GM11168 (cell line): ENCODE data around the gene EVI5L.
"Not testable (repeated sequence)": the region's sequence is repeated elsewhere in the genome, so short reads cannot be mapped to it uniquely, and the experiment has no call there.

Experiments used
- in situ Hi-C: fragments of 300-500 bp; cut with MboI; formaldehyde crosslinking; loops from one replicate; pipeline ENCODE4 v1.12.0; 2022; ENCODE audit warnings: low sequenced_read_pairs; ENCODE audit not compliant: unreplicated experiment

EVI5L gene

GRCh38 chr19:7829561-7830271 is at the start of gene EVI5L:
Gene EVI5L, plus strand, starts transcription at chr19:7830218. Its CDS starts 16,325 bp downstream, at chr19:7846543.
- in situ Hi-C loops, result no loop called here

GRCh38 chr19:7781157-7781556 is 48.9 kb upstream of the EVI5L start:
- in situ Hi-C loops, result no loop called here

GRCh38 chr19:7783991-7784423 is 46.0 kb upstream of the EVI5L start:
- in situ Hi-C loops, result no loop called here

GRCh38 chr19:7784856-7785255 is 45.2 kb upstream of the EVI5L start:
- in situ Hi-C loops, result no loop called here

- in situ Hi-C loops, result no loop called here
Observed at GRCh38 chr19:7787141-7787540, 42.9 kb upstream of the EVI5L start.

- in situ Hi-C loops, result no loop called here
Observed at GRCh38 chr19:7787602-7788177, 42.3 kb upstream of the EVI5L start.

- in situ Hi-C loops, result no loop called here
Observed at GRCh38 chr19:7788178-7788932, 41.7 kb upstream of the EVI5L start.

- in situ Hi-C loops, result no loop called here
Observed at GRCh38 chr19:7788933-7789323, 41.1 kb upstream of the EVI5L start.

GRCh38 chr19:7789447-7789846 is 40.6 kb upstream of the EVI5L start:
- in situ Hi-C loops, result no loop called here

GRCh38 chr19:7790416-7790815 is 39.6 kb upstream of the EVI5L start:
- in situ Hi-C loops, result no loop called here

- in situ Hi-C loops, result no loop called here
Observed at GRCh38 chr19:7792281-7792680, 37.7 kb upstream of the EVI5L start.

GRCh38 chr19:7792701-7793100 is 37.3 kb upstream of the EVI5L start:
- in situ Hi-C loops, result not testable (repeated sequence)

GRCh38 chr19:7793493-7793892 is 36.5 kb upstream of the EVI5L start:
- in situ Hi-C loops, result no loop called here

GRCh38 chr19:7795555-7796161 is 34.4 kb upstream of the EVI5L start:
- in situ Hi-C loops, result loop anchor here (5.0 kb wide), 2 partner anchors 113 to 223 kb away; partner anchors contain the start of gene TRAPPC5

- in situ Hi-C loops, result loop anchor here (5.0 to 25.0 kb wide), 3 partner anchors 117 to 712 kb away; partner anchors contain the start of gene TRAPPC5
Observed at GRCh38 chr19:7799640-7800355, 30.2 kb upstream of the EVI5L start.

GRCh38 chr19:7801020-7801570 is 28.9 kb upstream of the EVI5L start:
- in situ Hi-C loops, result loop anchor here (25.0 kb wide), 1 partner anchor 714 kb away; no protein-coding TSS in a partner anchor

- in situ Hi-C loops, result loop anchor here (25.0 kb wide), 1 partner anchor 719 kb away; no protein-coding TSS in a partner anchor
Observed at GRCh38 chr19:7806234-7806633, 23.8 kb upstream of the EVI5L start.

GRCh38 chr19:7806876-7807275 is 23.1 kb upstream of the EVI5L start:
- in situ Hi-C loops, result loop anchor here (25.0 kb wide), 1 partner anchor 720 kb away; no protein-coding TSS in a partner anchor

- in situ Hi-C loops, result loop anchor here (25.0 kb wide), 1 partner anchor 721 kb away; no protein-coding TSS in a partner anchor
Observed at GRCh38 chr19:7808108-7808507, 21.9 kb upstream of the EVI5L start.
